Gastrocnemius medialis (tissue), 4 donors: Measurements from ENCODE around the gene SNTG2. TPM values are rescaled to one million over a fixed set of nuclear protein-coding genes. Genes with fewer than 3 reads are reported as not detected.

Source experiments
- ATAC-seq, 2 donors: fragments of 150-250 bp; one replicate each; pipeline ENCODE4 v1.9.1; 2016
- DNase-seq, 2 donors: peaks; one replicate each; pipeline ENCODE4 v3.0.0-alpha.2; 2019
- H3K27ac ChIP-seq, 4 donors: fragments of 200-600 bp; sonication (generic); 1 replicate in 1 of 4; 2 replicates in 3 of 4; pipeline ENCODE4 v1.5.1; 2016 to 2018; ENCODE audit warnings: mild to moderate bottlenecking in 2 of 4, moderate library complexity in 1 of 4
- H3K27me3 ChIP-seq, 3 donors: fragments of 200-600 bp; sonication (generic) in 2 of 3; 1 replicate in 1 of 3; 2 replicates in 2 of 3; pipeline versions ENCODE4 v1.5.1 to v1.6.0; 2016 to 2019; ENCODE audit warnings: mild to moderate bottlenecking in 1 of 3, moderate library complexity in 1 of 3
- H3K36me3 ChIP-seq, 2 donors: fragments of 200-600 bp; sonication (generic) in 1 of 2; one replicate each; pipeline ENCODE4 v1.5.1; 2017 to 2018
- H3K4me1 ChIP-seq, 2 donors: fragments of 200-600 bp; sonication (generic) in 1 of 2; one replicate each; pipeline ENCODE4 v1.5.1; 2016 to 2017; ENCODE audit warnings: mild to moderate bottlenecking in 2 of 2
- H3K4me3 ChIP-seq, 4 donors: fragments of 200-600 bp; sonication (generic) in 3 of 4; 1 replicate in 1 of 4; 2 replicates in 3 of 4; pipeline ENCODE4 v1.5.1; 2016 to 2019; ENCODE audit warnings: mild to moderate bottlenecking in 2 of 4
- H3K9me3 ChIP-seq, 3 donors: fragments of 200-600 bp; sonication (generic) in 2 of 3; 1 replicate in 1 of 3; 2 replicates in 2 of 3; pipeline ENCODE4 v1.5.1; 2016 to 2019
- POLR2A ChIP-seq, 2 donors: fragments of 450-650 bp; IDR thresholded peaks; one replicate each; pipeline ENCODE4 v1.6.1; 2017; ENCODE audit warnings: antibody characterized with exemption in 2 of 2, mild to moderate bottlenecking in 2 of 2, moderate library complexity in 2 of 2
- in situ Hi-C, 4 donors: fragments of 200-750 bp; cut with MboI; loops; one replicate each; pipeline versions ENCODE4 v1.15.0 to v1.8.0; 2017; ENCODE audit warnings: low sequenced_read_pairs in 4 of 4
- intact Hi-C: fragments of 100-400 bp; cut with DNase I; formaldehyde crosslinking; loops from one replicate; pipeline ENCODE4 v1.15.1; 2023; ENCODE audit warnings: low total_unique reads
- total RNA-seq, 4 donors: library from RNA; depleted of rRNA; stranded (reverse); fragments of >200 nt; gene quantifications; one replicate each; pipeline versions ENCODE4 v1.1.0 to v1.2.3, GENCODE V29; 2016
- TF ChIP-seq, protein P1 (sequence below), 5 experiments: fragments of 450-650 bp in 3 of 5; fragments of 200-600 bp in 2 of 5; sonication (generic) in 2 of 5; IDR thresholded peaks in 4 of 5; conservative IDR thresholded peaks in 1 of 5; 1 replicate in 4 of 5; 2 replicates in 1 of 5; pipeline ENCODE4 v1.5.1; 2016 to 2019; ENCODE audit warnings: antibody characterized with exemption in 5 of 5, mild to moderate bottlenecking in 3 of 5, moderate library complexity in 3 of 5

SNTG2 gene
- total RNA-seq, 4 donors from 2014 or later = 0.55 to 1.0 (median 0.92) TPM; not detected in 1

DNA sequence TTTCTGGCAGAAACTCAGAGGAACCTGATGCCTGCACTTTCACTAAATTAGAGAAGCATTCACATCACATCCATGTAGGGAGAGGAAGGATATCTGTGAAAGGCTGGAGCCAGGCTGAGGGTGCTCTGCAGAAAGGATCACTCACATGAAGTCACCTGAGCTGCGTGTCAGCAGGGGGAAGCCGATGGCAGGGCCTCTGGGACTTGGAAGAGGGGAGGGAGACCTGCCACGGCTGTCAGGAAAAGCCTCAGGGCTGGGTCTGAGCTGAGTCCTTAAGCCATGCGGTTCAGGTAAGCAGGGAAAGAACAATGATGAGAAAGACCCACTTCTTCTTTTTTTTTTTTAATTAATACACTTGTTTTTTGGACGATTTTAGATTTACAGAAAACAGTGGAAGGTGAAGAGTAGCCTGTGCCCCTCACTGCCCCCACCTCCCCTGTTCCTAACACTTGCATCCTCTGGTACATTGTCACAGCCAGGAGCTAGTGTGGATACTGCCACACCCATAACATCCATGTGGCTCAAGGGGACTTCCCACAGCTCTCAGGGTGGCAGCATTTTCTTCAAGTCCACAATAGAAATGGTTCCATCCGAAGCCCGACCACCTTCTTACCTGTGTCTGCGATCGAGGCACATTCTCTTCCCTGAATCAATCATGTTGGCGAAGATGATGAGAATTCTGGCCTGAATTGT is 306.1 kb downstream of the SNTG2 start:
- H3K27me3 ChIP-seq = no peaks in the 10 kb centered on the region
- ATAC-seq = no peak
- H3K27ac ChIP-seq = no peak overlapping the region
- no peaks in the 10 kb centered on the region for H3K4me1 ChIP-seq
- intact Hi-C loops = no loop called here
- H3K36me3 ChIP-seq = no peaks in the 10 kb centered on the region
- H3K9me3 ChIP-seq = no peaks in the 10 kb centered on the region
- DNase-seq = no peak
- no peak overlapping the region for H3K4me3 ChIP-seq
- in situ Hi-C loops = no loop called here
- TF ChIP-seq, protein P1, sequence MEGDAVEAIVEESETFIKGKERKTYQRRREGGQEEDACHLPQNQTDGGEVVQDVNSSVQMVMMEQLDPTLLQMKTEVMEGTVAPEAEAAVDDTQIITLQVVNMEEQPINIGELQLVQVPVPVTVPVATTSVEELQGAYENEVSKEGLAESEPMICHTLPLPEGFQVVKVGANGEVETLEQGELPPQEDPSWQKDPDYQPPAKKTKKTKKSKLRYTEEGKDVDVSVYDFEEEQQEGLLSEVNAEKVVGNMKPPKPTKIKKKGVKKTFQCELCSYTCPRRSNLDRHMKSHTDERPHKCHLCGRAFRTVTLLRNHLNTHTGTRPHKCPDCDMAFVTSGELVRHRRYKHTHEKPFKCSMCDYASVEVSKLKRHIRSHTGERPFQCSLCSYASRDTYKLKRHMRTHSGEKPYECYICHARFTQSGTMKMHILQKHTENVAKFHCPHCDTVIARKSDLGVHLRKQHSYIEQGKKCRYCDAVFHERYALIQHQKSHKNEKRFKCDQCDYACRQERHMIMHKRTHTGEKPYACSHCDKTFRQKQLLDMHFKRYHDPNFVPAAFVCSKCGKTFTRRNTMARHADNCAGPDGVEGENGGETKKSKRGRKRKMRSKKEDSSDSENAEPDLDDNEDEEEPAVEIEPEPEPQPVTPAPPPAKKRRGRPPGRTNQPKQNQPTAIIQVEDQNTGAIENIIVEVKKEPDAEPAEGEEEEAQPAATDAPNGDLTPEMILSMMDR (IDR thresholded peaks at IDR 0.05 in 4 of 5, conservative IDR thresholded peaks at IDR 0.05 in 1 of 5) = no peak
- no peak for TF ChIP-seq POLR2A (IDR thresholded peaks at IDR 0.05)

DNA sequence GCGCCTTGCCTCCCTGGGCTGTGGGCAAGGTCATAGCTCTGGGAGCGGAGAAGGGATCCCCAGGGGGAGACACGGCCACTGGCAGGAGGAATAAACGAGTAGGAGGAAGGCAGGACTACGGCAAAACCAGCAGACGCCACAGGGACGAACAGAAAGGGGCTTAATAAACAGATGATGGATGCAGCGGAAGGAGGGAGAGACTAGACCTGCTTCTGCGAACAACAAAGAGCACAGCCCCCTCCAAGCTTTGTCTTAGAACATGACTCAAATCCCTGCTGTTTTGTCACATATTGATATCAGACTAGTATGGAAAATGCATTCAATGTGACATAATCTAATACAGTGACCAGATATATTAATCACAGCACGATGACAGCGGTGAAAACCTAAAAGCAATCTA is 306.7 kb downstream of the SNTG2 start:
- Histone ChIP-seq H3K27ac (no peak overlapping the region), H3K4me1 (no peaks in the 10 kb centered on the region), H3K9me3 (no peaks in the 10 kb centered on the region), H3K36me3 (no peaks in the 10 kb centered on the region), H3K4me3 (no peak overlapping the region), H3K27me3 (no peaks in the 10 kb centered on the region)
- ATAC-seq (no peak), DNase-seq (no peak)
- TF ChIP-seq, protein P1 (IDR thresholded peaks at IDR 0.05 in 4 of 5, conservative IDR thresholded peaks at IDR 0.05 in 1 of 5) = no peak
- no peak for TF ChIP-seq POLR2A (IDR thresholded peaks at IDR 0.05)
- intact Hi-C loops = no loop called here
- in situ Hi-C loops = no loop called here

DNA sequence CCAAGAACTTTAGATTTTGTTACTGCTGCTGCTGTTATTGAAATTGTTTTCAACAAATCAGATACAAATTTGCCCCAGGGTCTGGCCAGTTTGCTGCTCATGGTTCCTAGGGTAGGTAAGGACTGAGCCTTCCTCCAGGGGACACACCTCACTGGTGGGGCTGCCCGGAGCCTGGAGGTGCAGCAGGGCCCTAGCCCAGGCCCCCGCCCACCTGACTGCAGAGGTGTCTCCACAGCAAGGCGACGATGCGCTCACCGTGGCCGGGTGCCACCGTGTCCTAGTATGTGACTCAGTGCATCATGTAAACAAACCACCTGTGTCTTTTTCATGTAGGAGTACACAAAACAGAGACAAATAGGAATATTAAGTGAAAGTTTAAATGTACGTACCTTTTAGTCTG is 309.1 kb downstream of the SNTG2 start:
- Histone ChIP-seq H3K4me3 (no peak overlapping the region), H3K27ac (no peak overlapping the region), H3K27me3 (no peaks in the 10 kb centered on the region), H3K9me3 (no peaks in the 10 kb centered on the region), H3K36me3 (no peaks in the 10 kb centered on the region), H3K4me1 (no peaks in the 10 kb centered on the region)
- intact Hi-C loops = no loop called here
- TF ChIP-seq, protein P1 (IDR thresholded peaks at IDR 0.05 in 4 of 5, conservative IDR thresholded peaks at IDR 0.05 in 1 of 5) = no peak
- TF ChIP-seq POLR2A (IDR thresholded peaks at IDR 0.05) = no peak
- DNase-seq (no peak), ATAC-seq (no peak)
- in situ Hi-C loops = no loop called here

DNA sequence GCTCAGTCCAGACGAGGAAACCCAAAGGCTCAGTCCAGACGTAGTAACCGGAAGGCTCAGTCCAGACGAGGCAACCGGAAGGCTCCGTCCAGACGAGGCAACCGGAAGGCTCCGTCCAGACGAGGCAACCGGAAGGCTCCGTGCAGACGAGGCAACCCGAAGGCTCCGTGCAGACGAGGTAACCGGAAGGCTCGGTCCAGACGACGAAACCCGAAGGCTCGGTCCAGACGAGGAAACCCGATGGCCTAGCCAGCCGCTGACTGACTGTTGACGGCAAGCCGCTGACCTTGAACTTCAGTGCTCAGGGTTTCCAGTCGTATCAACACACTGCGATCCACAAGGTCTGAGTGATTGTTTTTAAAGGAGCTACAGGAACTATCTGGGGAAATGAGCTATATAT is 312.0 kb downstream of the SNTG2 start:
- no peak for TF ChIP-seq POLR2A (IDR thresholded peaks at IDR 0.05)
- TF ChIP-seq, protein P1 (IDR thresholded peaks at IDR 0.05 in 4 of 5, conservative IDR thresholded peaks at IDR 0.05 in 1 of 5) = no peak
- no peaks in the 10 kb centered on the region for H3K27me3 ChIP-seq
- H3K36me3 ChIP-seq = no peaks in the 10 kb centered on the region
- no peak overlapping the region for H3K4me3 ChIP-seq
- in situ Hi-C loops (no loop called here), intact Hi-C loops (no loop called here)
- ATAC-seq (no peak), DNase-seq (no peak)
- no peak overlapping the region for H3K27ac ChIP-seq
- H3K4me1 ChIP-seq = no peaks in the 10 kb centered on the region
- no peaks in the 10 kb centered on the region for H3K9me3 ChIP-seq

DNA sequence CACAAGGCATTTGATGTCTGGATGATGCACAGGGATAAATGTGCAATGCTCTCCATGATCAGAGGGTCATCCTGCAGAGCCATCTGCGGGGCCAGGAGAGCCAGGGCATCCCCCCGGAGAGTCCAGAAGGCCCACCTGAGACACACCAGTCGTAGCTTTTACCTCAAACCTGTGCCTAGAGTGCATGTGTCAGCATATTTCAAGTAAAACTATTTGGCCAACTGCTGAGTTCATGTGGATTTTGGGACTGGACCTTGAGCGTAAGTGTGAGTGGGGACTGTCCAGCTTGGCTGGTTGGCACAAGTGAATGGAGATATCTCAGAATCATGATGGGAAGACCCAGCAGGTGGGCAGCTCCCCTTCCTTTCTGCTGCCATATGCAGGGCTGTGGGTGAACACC is 314.8 kb downstream of the SNTG2 start:
- Histone ChIP-seq H3K36me3 (no peaks in the 10 kb centered on the region), H3K4me1 (no peaks in the 10 kb centered on the region), H3K27me3 (no peaks in the 10 kb centered on the region), H3K9me3 (no peaks in the 10 kb centered on the region), H3K27ac (no peak overlapping the region), H3K4me3 (no peak overlapping the region)
- TF ChIP-seq POLR2A (IDR thresholded peaks at IDR 0.05) = no peak
- DNase-seq = no peak
- intact Hi-C loops = no loop called here
- no peak for ATAC-seq
- in situ Hi-C loops = no loop called here
